HepG2 (cell line): ENCODE data around the gene CHI3L1. TPM values are rescaled to one million over a fixed set of nuclear protein-coding genes. Genes with fewer than 3 reads are reported as not detected.

Experiments used
- ATAC-seq: fragments of 200-7000 bp; cut with Tn5 transposase; 3 replicates; pipeline ENCODE4 v1.9.1; 2020; ENCODE audit warnings: mild to moderate bottlenecking, moderate library complexity
- BruUV-seq: library from RNA; stranded (reverse); fragments of 400-500 nt; replicated peaks from 2 replicates; lab custom pipeline; 2021; lab: Mats Ljungman, UMichigan
- CTCF ChIA-PET: fragments of 300-600 bp; formaldehyde crosslinking; extraction: SDS; loops from one replicate; lab custom pipeline; 2021; ENCODE audit warnings: low total read pairs, inconsistent platforms, low intra/inter-chr PET ratio; lab: Yijun Ruan, JAX
- POLR2A ChIA-PET: fragments of 350-600 bp; sonication (Branson Sonifier 250); formaldehyde crosslinking; loops from one replicate; lab custom pipeline; 2020; ENCODE audit warnings: antibody characterized with exemption, inconsistent platforms; lab: Yijun Ruan, JAX
- DNase-seq: peaks from one replicate; pipeline ENCODE4 v3.0.0-alpha.2; 2015; ENCODE audit warnings: low spot score
- FAIRE-seq: peaks from 3 replicates; lab custom pipeline; 2011; peaks lifted over from hg19 to GRCh38; lab: Jason Lieb, UNC
- H2AFZ ChIP-seq: one replicate; pipeline ENCODE4 v1.6.1; 2011; ENCODE audit warnings: low read length, inconsistent platforms
- H3K27ac ChIP-seq: fragments of 300-600 bp; 3 replicates; pipeline ENCODE4 v1.8.0; 2011; ENCODE audit warnings: mixed run types, mild to moderate bottlenecking, mixed read lengths, low read length, inconsistent platforms; ENCODE audit not compliant: insufficient read depth; ENCODE audit errors: extremely low read length
- H3K27me3 ChIP-seq, 2 experiments: fragments of 200-600 bp in 1 of 2; 2 replicates in 1 of 2; 3 replicates in 1 of 2; pipeline versions ENCODE4 v1.6.0 to v1.8.0; 2011; ENCODE audit warnings: low read length in 2 of 2, mild to moderate bottlenecking in 2 of 2, moderate library complexity in 2 of 2, inconsistent platforms in 1 of 2; ENCODE audit not compliant: insufficient read depth in 2 of 2, control insufficient read depth in 1 of 2
- H3K36me3 ChIP-seq, 2 experiments: fragments of 200-600 bp in 1 of 2; replicated peaks in 1 of 2; 2 replicates in 1 of 2; 3 replicates in 1 of 2; pipeline versions ENCODE4 v1.5.1 to v1.8.0; 2011; ENCODE audit warnings: low read length in 2 of 2, inconsistent platforms in 1 of 2; ENCODE audit not compliant: insufficient read depth in 2 of 2, control insufficient read depth in 1 of 2
- H3K4me1 ChIP-seq: 2 replicates; pipeline ENCODE4 v1.5.1; 2012; ENCODE audit warnings: low read length, inconsistent platforms; ENCODE audit not compliant: insufficient read depth
- H3K4me2 ChIP-seq: 2 replicates; pipeline ENCODE4 v1.6.0; 2011; ENCODE audit warnings: low read depth, low read length, inconsistent platforms
- H3K4me3 ChIP-seq, 3 experiments: fragments of 200-600 bp in 1 of 3; sonication (generic), shearing (Covaris generic) in 1 of 3; replicated peaks in 1 of 3; 2 replicates each; pipeline ENCODE4 v1.5.1; 2011 to 2016; ENCODE audit warnings: low read length in 3 of 3, inconsistent platforms in 2 of 3, low read depth in 2 of 3, mild to moderate bottlenecking in 2 of 3, control low read depth in 1 of 3, mixed read lengths in 1 of 3; ENCODE audit not compliant: insufficient read depth in 1 of 3
- H3K79me2 ChIP-seq: one replicate; pipeline ENCODE4 v1.6.1; 2011; ENCODE audit warnings: low read length, inconsistent platforms; ENCODE audit not compliant: insufficient read depth
- H3K9ac ChIP-seq: 2 replicates; pipeline ENCODE4 v1.6.0; 2011; ENCODE audit warnings: mild to moderate bottlenecking, low read depth, low read length, inconsistent platforms; ENCODE audit not compliant: insufficient read depth
- H3K9me3 ChIP-seq: 2 replicates; pipeline ENCODE4 v1.5.1; 2012; ENCODE audit warnings: mild to moderate bottlenecking, low read length
- H4K20me1 ChIP-seq: 2 replicates; pipeline ENCODE4 v1.6.0; 2011; ENCODE audit warnings: inconsistent platforms, mild to moderate bottlenecking, low read length, moderate library complexity; ENCODE audit not compliant: insufficient read depth
- DBP ChIP-seq: sonication (generic); formaldehyde crosslinking; IDR thresholded peaks from 2 replicates; pipeline ENCODE4 v1.4.0; 2020; ENCODE audit warnings: missing genetic modification reagents; ENCODE audit errors: not compliant biosample characterization
- NFAT5 ChIP-seq: sonication (generic); formaldehyde crosslinking; IDR thresholded peaks from 2 replicates; pipeline ENCODE4 v1.4.0; 2020; ENCODE audit warnings: missing genetic modification reagents
- POLR2A ChIP-seq, 2 experiments: IDR thresholded peaks; 2 replicates each; pipeline ENCODE4 v1.6.1; 2011; ENCODE audit warnings: low read depth in 2 of 2, low read length in 2 of 2, mild to moderate bottlenecking in 1 of 2, moderate library complexity in 1 of 2; ENCODE audit not compliant: insufficient read depth in 1 of 2
- ZNF251 ChIP-seq: sonication (generic); formaldehyde crosslinking; IDR thresholded peaks from 2 replicates; pipeline ENCODE4 v1.9.0; 2021; ENCODE audit warnings: mild to moderate bottlenecking, missing genetic modification reagents
- ZNF281 ChIP-seq: sonication (generic); formaldehyde crosslinking; IDR thresholded peaks from 2 replicates; pipeline ENCODE4 v1.4.0; 2020; ENCODE audit warnings: missing genetic modification reagents, borderline replicate concordance
- ZNF737 ChIP-seq: sonication (generic); formaldehyde crosslinking; IDR thresholded peaks from 2 replicates; pipeline ENCODE4 v1.5.0; 2020; ENCODE audit warnings: missing genetic modification reagents, mild to moderate bottlenecking, borderline replicate concordance
- WGBS: methylation state at CpG from one replicate; pipeline ENCODE4 v1.1.6; 2017; ENCODE audit warnings: low lambda C conversion rate; 5-methylcytosine and 5-hydroxymethylcytosine counted together
- in situ Hi-C: cut with HindIII; loops from 2 replicates; pipeline ENCODE4 v1.10.0; 2017; ENCODE audit warnings: low pct_unique_long_range_greater_than_20kb; ENCODE audit not compliant: extremely low pct_ligation_motif_present
- intact Hi-C: fragments of 100-400 bp; cut with micrococcal nuclease; formaldehyde crosslinking; loops from one replicate; pipeline ENCODE4 v1.10.0; 2022; ENCODE audit not compliant: unreplicated experiment
- polyA plus RNA-seq, 8 experiments: library from polyadenylated mRNA; depleted of rRNA in 3 of 8; stranded (reverse) in 7 of 8; unstranded in 1 of 8; fragments of >200 nt; fragmentation: Illumina TruSeq in 4 of 8; extraction: Trizol in 4 of 8; gene quantifications; 2 replicates each; pipeline versions ENCODE4 v1.2.1 to v1.2.3, GENCODE V29; 2011 to 2016; ENCODE audit warnings: low read depth in 4 of 8, missing spikeins in 1 of 8, mixed read lengths in 1 of 8; ENCODE audit not compliant: insufficient read depth in 1 of 8
- total RNA-seq, 5 experiments: library from RNA; depleted of rRNA; stranded (reverse); fragments of >200 nt; fragmentation: Illumina TruSeq; extraction: Trizol; gene quantifications; 2 replicates each; pipeline ENCODE4 v1.2.3, GENCODE V29; 2016; ENCODE audit warnings: low read depth in 1 of 5

CHI3L1 gene
- total and polyA plus RNA-seq, 2 of the 13 experiments (the other 11 are each of a cell fraction or from before 2014, with no cell fraction given), result 0.09 to 0.13 TPM

DNA sequence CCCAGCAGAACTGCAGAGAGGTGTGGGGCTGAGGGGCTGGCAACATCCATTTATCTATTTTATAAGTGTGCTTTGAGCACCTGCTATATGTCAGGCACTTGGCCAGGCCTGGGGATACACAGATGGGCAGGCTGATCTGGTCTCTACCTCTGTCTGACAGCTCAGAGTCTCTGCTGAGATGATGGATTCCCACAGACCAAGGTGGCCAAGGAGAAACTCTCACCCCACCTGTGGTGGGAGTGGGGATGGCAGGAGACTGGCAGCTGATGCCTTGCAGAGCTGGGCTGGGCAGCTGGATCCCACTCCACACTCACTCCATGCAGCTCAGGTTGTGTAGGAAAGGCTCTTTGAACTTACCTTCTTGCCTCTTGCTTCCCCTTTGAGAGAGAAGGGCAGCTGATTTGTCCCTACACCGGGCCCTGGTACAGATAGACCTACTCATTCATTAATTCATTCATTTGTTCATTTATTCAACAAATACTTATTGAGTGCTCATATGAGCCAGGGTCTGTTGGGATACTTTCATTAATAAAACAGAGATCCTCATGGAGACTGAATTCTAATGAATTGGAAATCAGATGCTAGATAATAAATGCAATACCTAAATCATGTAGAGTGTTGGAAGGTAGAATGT is 50.0 kb downstream of the CHI3L1 start:
- no peaks in the 10 kb centered on the region for H3K36me3 ChIP-seq
- no peak overlapping the region for H3K4me2 ChIP-seq
- TF ChIP-seq NFAT5 (CRISPR knock-in tag) (no peak), DBP (CRISPR knock-in tag) (no peak), POLR2A (IDR thresholded peaks at IDR 0.05; ENCODE audit: insufficient read depth in 1 of 2, low read depth in 2 of 2, low read length in 2 of 2) (no peak), ZNF251 (CRISPR knock-in tag) (no peak), ZNF737 (no peak), ZNF281 (CRISPR knock-in tag) (no peak)
- no peak overlapping the region for H3K4me3 ChIP-seq
- POLR2A ChIA-PET, result no interaction called here
- no peaks in the 10 kb centered on the region for H3K79me2 ChIP-seq
- H3K9me3 ChIP-seq, result no peaks in the 10 kb centered on the region
- no peaks in the 10 kb centered on the region for H3K4me1 ChIP-seq
- intact Hi-C loops (no loop called here), in situ Hi-C loops (no loop called here)
- peaks cover 0 to 1% of the 10 kb centered on the region in 2 experiments; a peak in 2 of 5 replicates for H3K27me3 ChIP-seq
- no peak for DNase-seq
- WGBS, result 47% methylated on average over 1 of the region's 1 CpG
- no peak overlapping the region for H2AFZ ChIP-seq
- BruUV-seq, result no TSS peak
- no peaks in the 10 kb centered on the region for H4K20me1 ChIP-seq
- no peak for FAIRE-seq
- peak; percentile 75 for ATAC-seq
- no peak overlapping the region for H3K9ac ChIP-seq
- H3K27ac ChIP-seq, result no peak overlapping the region
- CTCF ChIA-PET, result no interaction called here
